ENCODE results near the gene MFSD1. TPM values are rescaled to one million over a fixed set of nuclear protein-coding genes. Genes with fewer than 3 reads are reported as not detected.

Gene MFSD1
- total RNA-seq, 2 experiments from 2014 or later: 7.2 to 7.6 TPM

- POLR2A ChIA-PET: no interaction called here
- Mint-ChIP-seq H3K9me3 (no peaks in the 10 kb centered on the region), H3K27me3 (no peaks in the 10 kb centered on the region), H3K27ac (no peak overlapping the region), H3K4me3 (no peak overlapping the region), H3K36me3 (ENCODE audit: low read depth) (no peaks in the 10 kb centered on the region), H3K4me1 (ENCODE audit: low read depth) (no peaks in the 10 kb centered on the region)
- H3K4me1 ChIP-seq (ENCODE audit: insufficient read depth, low read length): no peaks in the 10 kb centered on the region
- H3K27me3 ChIP-seq (ENCODE audit: control insufficient read depth in 1 of 2, insufficient read depth in 2 of 2, low read length in 2 of 2): no peaks in the 10 kb centered on the region
- DNase-seq: peak in 3 of 14 experiments; percentile 21 to 41 (median 32)
- intact Hi-C loops (cut with DNase I, micrococcal nuclease): loop anchor here (5.0 kb wide), 4 partner anchors 133 to 1183 kb away; partner anchors contain the start of gene RSRC1 (in 1 of the 2)
- no peak overlapping the region for H3K4me3 ChIP-seq (ENCODE audit: low read length)
- CTCF ChIA-PET: interaction anchor here (0.7 to 1.5 kb wide), 4 partner anchors 9 to 136 kb away, joined by 3 to 5 read pairs (median 4); no protein-coding TSS in a partner anchor
- peak; percentile 59 for TF ChIP-seq CTCF (IDR thresholded peaks at IDR 0.05)
- H3K36me3 ChIP-seq (ENCODE audit: insufficient read depth, low read length): no peaks in the 10 kb centered on the region
- ATAC-seq (ENCODE audit: poor library complexity): peak; percentile 46
- H3K27ac ChIP-seq (ENCODE audit: low read depth in 1 of 2, low read length in 2 of 2): no peak overlapping the region
- peaks cover 0 to 3% of the 10 kb centered on the region in 2 experiments for H3K9me3 ChIP-seq (ENCODE audit: control insufficient read depth in 1 of 2, insufficient read depth in 1 of 2, low read length in 2 of 2)
These were observed 6.8 kb upstream of the MFSD1 start for GRCh38 chr3:158794936-158795518.

GRCh38 chr3:158801201-158801600 is 653 bp upstream of the MFSD1 start:
- H3K27ac ChIP-seq (ENCODE audit: low read depth in 1 of 2, low read length in 2 of 2): peak overlapping the region; percentile 78 to 80
- Mint-ChIP-seq H3K9me3 (no peaks in the 10 kb centered on the region), H3K27me3 (no peaks in the 10 kb centered on the region), H3K4me3 (peak overlapping the region; percentile 92), H3K27ac (peak overlapping the region; percentile 91), H3K4me1 (ENCODE audit: low read depth) (peaks cover 56% of the 10 kb centered on the region), H3K36me3 (ENCODE audit: low read depth) (peaks cover 12% of the 10 kb centered on the region)
- H3K27me3 ChIP-seq (ENCODE audit: control insufficient read depth in 1 of 2, insufficient read depth in 2 of 2, low read length in 2 of 2): no peaks in the 10 kb centered on the region
- peaks cover 18% of the 10 kb centered on the region for H3K4me1 ChIP-seq (ENCODE audit: insufficient read depth, low read length)
- intact Hi-C loops (cut with DNase I, micrococcal nuclease): loop anchor here (5.0 kb wide), 2 partner anchors 159 to 1596 kb away; partner anchors contain the start of genes GFM1 (in 1 of the 2), IFT80 (in 1 of the 2) and SMC4 (in 1 of the 2)
- peak overlapping the region; percentile 89 for H3K4me3 ChIP-seq (ENCODE audit: low read length)
- no peaks in the 10 kb centered on the region for H3K9me3 ChIP-seq (ENCODE audit: control insufficient read depth in 1 of 2, insufficient read depth in 1 of 2, low read length in 2 of 2)
- ChIA-PET POLR2A (interaction anchor here (1.0 to 3.2 kb wide), 11 partner anchors 9 to 1641 kb away, joined by 3 to 20 read pairs (median 8); partner anchors contain the start of gene GFM1), CTCF (interaction anchor here (0.9 to 3.2 kb wide), 3 partner anchors 10 to 157 kb away, joined by 5 to 25 read pairs (median 16); partner anchors contain the start of gene GFM1)
- H3K36me3 ChIP-seq (ENCODE audit: insufficient read depth, low read length): peaks cover 3% of the 10 kb centered on the region
- TF ChIP-seq CTCF (IDR thresholded peaks at IDR 0.05): no peak
- peak in 2 of 14 experiments; percentile 20 for DNase-seq
- ATAC-seq (ENCODE audit: poor library complexity): no peak

- Histone ChIP-seq H3K9me3 (ENCODE audit: control insufficient read depth in 1 of 2, insufficient read depth in 1 of 2, low read length in 2 of 2) (no peaks in the 10 kb centered on the region), H3K4me3 (ENCODE audit: low read length) (peak overlapping the region; percentile 89), H3K36me3 (ENCODE audit: insufficient read depth, low read length) (peaks cover 5% of the 10 kb centered on the region), H3K27ac (ENCODE audit: low read depth in 1 of 2, low read length in 2 of 2) (peak overlapping the region; percentile 78 to 80), H3K27me3 (ENCODE audit: control insufficient read depth in 1 of 2, insufficient read depth in 2 of 2, low read length in 2 of 2) (no peaks in the 10 kb centered on the region), H3K4me1 (ENCODE audit: insufficient read depth, low read length) (peaks cover 18% of the 10 kb centered on the region)
- H3K27me3 Mint-ChIP-seq: no peaks in the 10 kb centered on the region
- peak overlapping the region; percentile 92 for H3K4me3 Mint-ChIP-seq
- no peaks in the 10 kb centered on the region for H3K9me3 Mint-ChIP-seq
- intact Hi-C loops (cut with DNase I, micrococcal nuclease): loop anchor here (5.0 kb wide), 2 partner anchors 160 to 1595 kb away; partner anchors contain the start of genes GFM1 (in 1 of the 2), IFT80 (in 1 of the 2) and SMC4 (in 1 of the 2)
- peak overlapping the region; percentile 91 for H3K27ac Mint-ChIP-seq
- POLR2A ChIA-PET: interaction anchor here (0.8 to 3.2 kb wide), 12 partner anchors 8 to 1599 kb away, joined by 3 to 20 read pairs (median 5); partner anchors contain the start of genes GFM1 and RSRC1
- DNase-seq: peak in 9 of 14 experiments; percentile 1 to 55 (median 7)
- peak; percentile 3 for ATAC-seq (ENCODE audit: poor library complexity)
- CTCF ChIA-PET: interaction anchor here (0.6 to 3.2 kb wide), 6 partner anchors 8 to 188 kb away, joined by 3 to 25 read pairs (median 4); partner anchors contain the start of genes GFM1 and LXN
- H3K4me1 Mint-ChIP-seq (ENCODE audit: low read depth): peaks cover 64% of the 10 kb centered on the region
- no peak for TF ChIP-seq CTCF (IDR thresholded peaks at IDR 0.05)
- H3K36me3 Mint-ChIP-seq (ENCODE audit: low read depth): peaks cover 24% of the 10 kb centered on the region
These were observed 785 bp downstream of the MFSD1 start for GRCh38 chr3:158802409-158803268.

All from CD4-positive, alpha-beta T cell (primary cell).